Stimulated activated CD8-positive, alpha-beta memory T cell treated with anti-CD3 and anti-CD28 coated beads, Interleukin-4, amount 100 ng/mL, for 24 hours (primary cell): ENCODE results near the gene SLC41A1.

ENCODE experiments used
- DNase-seq: peaks from one replicate; pipeline ENCODE4 v3.0.0-alpha.2; 2020; ENCODE audit warnings: low read depth

Gene SLC41A1

GRCh38 chr1:205787287-205787916 is 25.6 kb downstream of the SLC41A1 start:
- DNase-seq, result no peak

DNA sequence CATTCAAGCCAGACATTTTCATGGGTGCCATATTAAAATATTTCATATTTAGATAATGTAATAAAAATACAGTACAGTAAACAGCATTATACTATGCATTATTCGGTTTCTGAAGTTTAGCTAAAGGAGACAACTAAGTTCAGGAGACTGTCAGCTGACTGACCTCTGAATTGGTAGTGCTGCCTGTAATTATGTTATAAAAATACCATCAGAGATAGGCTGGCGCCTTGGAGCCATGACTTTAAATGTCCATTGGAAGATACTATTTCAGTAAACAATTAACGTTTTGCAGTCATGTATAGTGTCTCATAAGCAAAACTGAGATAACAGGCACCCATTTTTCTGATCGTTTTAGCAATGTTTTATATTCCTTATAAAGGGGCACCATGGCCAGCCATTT is 26.4 kb downstream of the SLC41A1 start:
- DNase-seq, result no peak

DNA sequence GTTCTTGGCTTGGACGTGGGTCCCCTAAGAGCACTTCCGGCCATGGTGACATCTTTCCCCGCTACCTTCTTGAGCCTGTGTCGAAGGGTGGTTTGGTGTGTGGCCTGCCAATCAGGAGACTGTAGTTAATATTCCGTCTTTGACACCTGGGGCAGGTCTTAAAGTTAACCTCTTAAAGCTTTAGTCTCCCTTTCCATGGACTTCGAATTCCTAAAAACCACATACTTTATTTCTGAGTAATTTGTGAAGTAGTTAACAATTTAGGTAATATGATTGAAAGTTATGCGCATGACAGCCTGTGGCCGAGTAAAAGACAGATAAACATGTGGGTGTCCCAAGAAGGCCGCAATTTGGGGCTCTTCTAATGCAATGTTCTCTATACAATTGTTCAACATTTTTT is 27.6 kb downstream of the SLC41A1 start:
- DNase-seq, result no peak

GRCh38 chr1:205783904-205784303 is 29.1 kb downstream of the SLC41A1 start:
- DNase-seq, result no peak

DNA sequence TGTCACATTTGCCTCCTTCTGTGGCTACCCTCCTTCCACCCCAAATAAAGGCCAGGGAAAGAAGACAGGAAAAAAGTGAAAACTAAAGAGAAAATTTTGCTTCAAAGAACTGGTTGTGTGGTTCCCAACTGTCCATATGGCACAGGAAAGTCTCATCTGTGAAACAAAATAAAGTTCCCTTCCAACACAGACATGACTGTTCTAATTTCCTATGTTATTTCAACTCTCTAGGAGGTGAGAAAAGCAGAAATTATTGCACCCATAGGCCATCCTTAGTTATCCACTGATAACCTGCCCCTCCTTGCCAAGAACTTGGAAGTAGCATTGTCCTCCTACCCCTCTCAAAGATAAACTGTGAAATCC is 29.6 kb downstream of the SLC41A1 start:
- DNase-seq, result no peak

- no peak for DNase-seq
Measured at GRCh38 chr1:205782627-205783432, 30.2 kb downstream of the SLC41A1 start.

- DNase-seq, result no peak
Measured at GRCh38 chr1:205780335-205780734, 32.7 kb downstream of the SLC41A1 start.

- DNase-seq, result no peak
Measured at GRCh38 chr1:205777994-205778393, 35.0 kb downstream of the SLC41A1 start.

GRCh38 chr1:205775717-205776056 is 37.3 kb downstream of the SLC41A1 start:
- no peak for DNase-seq

- peak; percentile 72 for DNase-seq
Measured at GRCh38 chr1:205775015-205775716, 37.8 kb downstream of the SLC41A1 start, which contains the start of gene RAB29. Gene RAB29, minus strand, starts transcription at chr1:205775482. Its CDS starts 526 bp downstream, at chr1:205774956.

- DNase-seq, result peak; percentile 19
Measured at GRCh38 chr1:205774198-205775014, 38.6 kb downstream of the SLC41A1 start.

DNA sequence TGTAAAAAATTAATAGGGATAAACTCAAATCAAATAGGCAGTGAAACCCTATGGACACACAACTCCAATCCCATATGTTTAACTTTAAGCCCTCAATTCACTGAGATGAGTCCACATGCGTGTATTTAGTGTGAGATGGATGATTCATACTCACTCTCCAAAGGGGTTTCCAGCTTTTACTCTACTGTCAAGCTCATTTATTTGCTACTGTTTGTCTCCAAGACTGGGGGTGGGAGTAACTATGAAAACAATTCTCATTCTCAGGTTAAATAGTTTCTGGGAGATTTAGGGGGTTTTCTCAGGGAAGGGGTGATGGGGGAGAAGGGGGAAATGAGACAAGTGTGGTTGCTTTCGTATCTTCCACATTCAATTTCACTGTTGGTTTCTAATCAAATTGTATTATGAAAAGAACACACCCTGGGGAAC is 40.4 kb downstream of the SLC41A1 start:
- no peak for DNase-seq

DNA sequence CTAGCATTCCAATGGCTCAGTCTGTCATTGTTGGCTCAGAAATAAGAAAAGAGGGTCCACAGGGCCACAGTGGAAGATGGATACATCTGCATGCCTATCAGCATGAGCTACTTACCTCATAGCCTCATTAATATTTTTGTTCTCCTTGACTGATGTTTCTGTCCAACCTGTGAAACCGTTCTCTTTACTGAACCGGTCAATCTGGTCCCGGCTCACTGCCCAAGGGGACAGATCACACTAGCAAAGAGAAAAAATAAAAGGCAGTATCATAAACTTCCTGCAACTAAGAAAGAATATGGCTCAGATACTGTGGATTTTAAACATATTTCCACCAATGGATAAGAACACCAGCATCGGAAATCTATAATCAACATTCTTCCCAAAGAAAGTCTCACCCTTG is 42.4 kb downstream of the SLC41A1 start:
- no peak for DNase-seq

GRCh38 chr1:205769641-205770365 is 43.2 kb downstream of the SLC41A1 start:
- DNase-seq, result no peak

DNA sequence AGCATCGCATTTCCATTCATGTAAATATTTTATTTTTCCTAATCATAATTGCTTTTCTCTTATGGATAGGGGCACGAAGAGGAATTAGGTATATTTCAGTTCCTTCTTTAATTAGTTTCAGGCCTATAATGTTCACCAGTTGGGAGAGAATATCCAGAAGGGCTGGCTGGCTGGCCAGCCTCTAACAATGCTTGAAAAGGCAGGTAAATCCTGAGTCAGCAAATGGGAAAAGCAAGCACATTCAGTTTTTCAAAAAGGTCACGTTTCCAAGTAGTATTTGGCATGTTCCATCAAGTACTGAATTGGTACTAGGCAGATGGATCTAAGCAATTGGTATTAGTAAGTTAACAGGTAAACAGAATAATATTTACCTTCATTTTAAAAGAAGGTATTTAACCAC is 45.8 kb downstream of the SLC41A1 start:
- DNase-seq, result no peak

GRCh38 chr1:205766570-205766969 is 46.4 kb downstream of the SLC41A1 start:
- no peak for DNase-seq

DNA sequence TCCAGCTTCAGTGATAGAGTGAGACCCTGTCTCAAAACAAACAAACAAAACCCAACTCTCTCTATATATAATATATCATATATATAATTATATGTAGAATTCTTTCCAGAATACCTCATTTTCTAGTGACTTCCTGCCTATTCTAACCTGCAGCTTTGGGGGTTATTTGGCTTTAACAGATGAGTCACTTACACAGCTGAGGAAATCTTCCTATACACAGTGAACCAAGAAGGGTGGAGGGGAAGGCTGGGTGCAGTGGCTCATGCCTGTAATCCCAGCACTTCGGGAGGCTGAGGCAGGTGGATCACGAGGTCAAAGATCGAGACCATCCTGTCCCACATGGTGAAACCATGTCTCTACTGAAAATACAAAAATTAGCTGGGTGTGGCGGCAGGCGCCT is 47.0 kb downstream of the SLC41A1 start:
- no peak for DNase-seq

- no peak for DNase-seq
Measured at GRCh38 chr1:205764578-205764977, 48.4 kb downstream of the SLC41A1 start.

- no peak for DNase-seq
Measured at GRCh38 chr1:205763980-205764379, 49.0 kb downstream of the SLC41A1 start.

- no peak for DNase-seq
Measured at GRCh38 chr1:205760606-205761005, 52.4 kb downstream of the SLC41A1 start.

GRCh38 chr1:205756552-205756951 is 56.4 kb downstream of the SLC41A1 start:
- DNase-seq, result no peak

DNA sequence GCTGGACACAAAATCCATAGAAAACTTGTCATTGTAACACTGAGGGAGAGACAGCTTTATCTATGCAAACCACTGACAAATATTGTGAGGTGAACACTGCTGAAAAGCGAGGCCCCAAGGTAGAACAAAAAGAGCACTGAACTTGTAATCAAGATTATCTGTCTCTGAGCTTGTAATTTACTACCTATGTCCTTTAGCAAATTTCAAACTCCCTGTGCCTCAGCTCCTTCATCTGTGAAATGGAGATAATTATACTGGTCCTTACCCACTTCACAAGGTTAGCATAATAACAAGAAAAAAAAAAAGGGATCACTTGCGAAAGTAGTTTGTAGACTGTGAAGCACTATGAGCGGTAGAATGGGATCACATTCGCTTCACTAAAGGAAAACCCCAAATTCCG is 58.1 kb downstream of the SLC41A1 start:
- DNase-seq, result no peak
